ENCODE results near the gene RNASE4.

RNASE4 gene

GRCh38 chr14:20676072-20676471 is 8.3 kb upstream of the RNASE4 start:
- H3K4me1 ChIP-seq (ENCODE audit: control insufficient read depth, low read length): peaks cover 16% of the 10 kb centered on the region
- no peaks in the 10 kb centered on the region for H3K9me2 ChIP-seq (replicated peaks; ENCODE audit: control insufficient read depth, low read length)
- no peaks in the 10 kb centered on the region for H3K36me3 ChIP-seq (ENCODE audit: control insufficient read depth, low read length)
- H3K4me3 ChIP-seq (ENCODE audit: low read length): no peak overlapping the region
- TF ChIP-seq EZH2phosphoT487 (IDR thresholded peaks at IDR 0.05; ENCODE audit: borderline replicate concordance, low read length): no peak
- TF ChIP-seq CTCF (IDR thresholded peaks at IDR 0.05; ENCODE audit: low read depth, low read length, poor library complexity, severe bottlenecking): no peak
- H3K4me2 ChIP-seq (ENCODE audit: low read length): no peak overlapping the region
- no peaks in the 10 kb centered on the region for H3K79me2 ChIP-seq (ENCODE audit: control insufficient read depth, low read length)
- H3K27ac ChIP-seq (ENCODE audit: low read depth, low read length): no peak overlapping the region
- peaks cover 9% of the 10 kb centered on the region for H3F3A ChIP-seq (ENCODE audit: control insufficient read depth, insufficient read depth)
- H4K20me1 ChIP-seq (ENCODE audit: control insufficient read depth, insufficient read depth, low read depth, low read length): no peaks in the 10 kb centered on the region
- no peaks in the 10 kb centered on the region for H3K9me3 ChIP-seq (ENCODE audit: control insufficient read depth, insufficient read depth, low read length)
- H3K27me3 ChIP-seq (ENCODE audit: control insufficient read depth, low read length): peaks cover 17% of the 10 kb centered on the region

- no peaks in the 10 kb centered on the region for H3K9me3 ChIP-seq (ENCODE audit: control insufficient read depth, insufficient read depth, low read length)
- H3K27me3 ChIP-seq (ENCODE audit: control insufficient read depth, low read length): peaks cover 17% of the 10 kb centered on the region
- peaks cover 31% of the 10 kb centered on the region for H3F3A ChIP-seq (ENCODE audit: control insufficient read depth, insufficient read depth)
- peak overlapping the region; percentile 96 for H3K4me3 ChIP-seq (ENCODE audit: low read length)
- H3K9me2 ChIP-seq (replicated peaks; ENCODE audit: control insufficient read depth, low read length): no peaks in the 10 kb centered on the region
- peaks cover 42% of the 10 kb centered on the region for H3K4me1 ChIP-seq (ENCODE audit: control insufficient read depth, low read length)
- H4K20me1 ChIP-seq (ENCODE audit: control insufficient read depth, insufficient read depth, low read depth, low read length): no peaks in the 10 kb centered on the region
- no peaks in the 10 kb centered on the region for H3K79me2 ChIP-seq (ENCODE audit: control insufficient read depth, low read length)
- peak overlapping the region; percentile 95 for H3K4me2 ChIP-seq (ENCODE audit: low read length)
- no peak overlapping the region for H3K27ac ChIP-seq (ENCODE audit: low read depth, low read length)
- H3K36me3 ChIP-seq (ENCODE audit: control insufficient read depth, low read length): no peaks in the 10 kb centered on the region
- no peak for TF ChIP-seq CTCF (IDR thresholded peaks at IDR 0.05; ENCODE audit: low read depth, low read length, poor library complexity, severe bottlenecking)
- TF ChIP-seq EZH2phosphoT487 (IDR thresholded peaks at IDR 0.05; ENCODE audit: borderline replicate concordance, low read length): no peak
These were observed 4.5 kb upstream of the RNASE4 start for GRCh38 chr14:20679907-20680306.

GRCh38 chr14:20680363-20680762 is 4.0 kb upstream of the RNASE4 start:
- Histone ChIP-seq H3F3A (ENCODE audit: control insufficient read depth, insufficient read depth) (peaks cover 31% of the 10 kb centered on the region), H3K9me2 (replicated peaks; ENCODE audit: control insufficient read depth, low read length) (no peaks in the 10 kb centered on the region), H3K36me3 (ENCODE audit: control insufficient read depth, low read length) (no peaks in the 10 kb centered on the region), H3K4me1 (ENCODE audit: control insufficient read depth, low read length) (peaks cover 44% of the 10 kb centered on the region), H3K9me3 (ENCODE audit: control insufficient read depth, insufficient read depth, low read length) (no peaks in the 10 kb centered on the region), H3K79me2 (ENCODE audit: control insufficient read depth, low read length) (no peaks in the 10 kb centered on the region), H3K4me3 (ENCODE audit: low read length) (peak overlapping the region; percentile 96), H3K27me3 (ENCODE audit: control insufficient read depth, low read length) (peaks cover 14% of the 10 kb centered on the region), H4K20me1 (ENCODE audit: control insufficient read depth, insufficient read depth, low read depth, low read length) (no peaks in the 10 kb centered on the region), H3K4me2 (ENCODE audit: low read length) (peak overlapping the region; percentile 95), H3K27ac (ENCODE audit: low read depth, low read length) (0 out of 2 replicates have a peak overlapping the region, but pooled peaks have one; percentile 76)
- no peak for TF ChIP-seq EZH2phosphoT487 (IDR thresholded peaks at IDR 0.05; ENCODE audit: borderline replicate concordance, low read length)
- TF ChIP-seq CTCF (IDR thresholded peaks at IDR 0.05; ENCODE audit: low read depth, low read length, poor library complexity, severe bottlenecking): no peak
